ENCODE data around the gene MARK4. TPM values are rescaled to one million over a fixed set of nuclear protein-coding genes. Genes with fewer than 3 reads are reported as not detected.

Gene MARK4
- total and polyA plus RNA-seq, 8 donors = 8.8 to 120 (median 18.4) TPM

GRCh38 chr19:45336696-45337251, 85.7 kb downstream of the MARK4 start:
- intact Hi-C loops (cut with DNase I; ENCODE audit: low total_unique reads) = no loop called here
- Histone ChIP-seq H3K36me3 (no peaks in the 10 kb centered on the region), H3K27me3 (peaks cover 0 to 45% (median 14%) of the 10 kb centered on the region in 3 donors), H3K4me3 (no peak overlapping the region), H3K4me1 (peaks cover 10 to 18% (median 14%) of the 10 kb centered on the region in 4 donors), H3K9me3 (no peaks in the 10 kb centered on the region), H3K27ac (no peak overlapping the region)
- TF ChIP-seq CTCF (IDR thresholded peaks at IDR 0.05) = no peak
- no peak for TF ChIP-seq POLR2A (IDR thresholded peaks at IDR 0.05)
- no peak for TF ChIP-seq POLR2AphosphoS5 (IDR thresholded peaks at IDR 0.05)
- TF ChIP-seq EP300 (IDR thresholded peaks at IDR 0.05) = no peak
- WGBS, 5 donors = 53 to 63% (median 59%) methylated on average over 11 of the region's 11 CpGs
- DNase-seq = no peak

- DNase-seq = no peak
- Histone ChIP-seq H3K4me1 (peaks cover 10 to 18% (median 14%) of the 10 kb centered on the region in 4 donors), H3K4me3 (no peak overlapping the region), H3K27me3 (peaks cover 0 to 63% (median 15%) of the 10 kb centered on the region in 3 donors), H3K27ac (no peak overlapping the region), H3K36me3 (no peaks in the 10 kb centered on the region), H3K9me3 (no peaks in the 10 kb centered on the region)
- WGBS, 5 donors = 68 to 85% (median 74%) methylated on average over 6 of the region's 6 CpGs
- TF ChIP-seq POLR2A (IDR thresholded peaks at IDR 0.05) = no peak
- TF ChIP-seq POLR2AphosphoS5 (IDR thresholded peaks at IDR 0.05) = no peak
- no peak for TF ChIP-seq EP300 (IDR thresholded peaks at IDR 0.05)
- TF ChIP-seq CTCF (IDR thresholded peaks at IDR 0.05) = no peak
- intact Hi-C loops (cut with DNase I; ENCODE audit: low total_unique reads) = no loop called here
Measured at GRCh38 chr19:45339629-45340028, 88.6 kb downstream of the MARK4 start.

GRCh38 chr19:45340232-45340898, 89.3 kb downstream of the MARK4 start, which contains the start of gene KLC3:
Gene KLC3 (plus strand): TSS chr19:45340750. CDS start chr19:45345542, 4,792 bp downstream.
- intact Hi-C loops (cut with DNase I; ENCODE audit: low total_unique reads) = no loop called here
- Histone ChIP-seq H3K27me3 (peaks cover 0 to 70% (median 20%) of the 10 kb centered on the region in 3 donors), H3K36me3 (no peaks in the 10 kb centered on the region), H3K27ac (no peak within 1 kb of the TSS), H3K9me3 (no peaks in the 10 kb centered on the region), H3K4me3 (peak within 1 kb of the TSS; percentile 34 to 53 (median 40)), H3K4me1 (peaks cover 10 to 18% (median 14%) of the 10 kb centered on the region in 4 donors)
- peak; percentile 75 to 85 for DNase-seq
- 10 to 44% (median 13%) methylated on average over 10 to 50 of the region's 50 CpGs for WGBS, 5 donors
- TF ChIP-seq CTCF (IDR thresholded peaks at IDR 0.05) = no peak
- no peak for TF ChIP-seq POLR2AphosphoS5 (IDR thresholded peaks at IDR 0.05)
- TF ChIP-seq EP300 (IDR thresholded peaks at IDR 0.05) = no peak
- no peak for TF ChIP-seq POLR2A (IDR thresholded peaks at IDR 0.05)

GRCh38 chr19:45340899-45341453, 89.9 kb downstream of the MARK4 start:
- H3K36me3 ChIP-seq = no peaks in the 10 kb centered on the region
- DNase-seq = peak in 1 of 2 donors; percentile 51
- H3K4me3 ChIP-seq = peak overlapping the region; percentile 34 to 53 (median 40)
- 11 to 33% (median 12%) methylated on average over 11 to 25 of the region's 25 CpGs for WGBS, 5 donors
- peaks cover 10 to 18% (median 14%) of the 10 kb centered on the region in 4 donors for H3K4me1 ChIP-seq
- H3K9me3 ChIP-seq = no peaks in the 10 kb centered on the region
- intact Hi-C loops (cut with DNase I; ENCODE audit: low total_unique reads) = no loop called here
- peaks cover 0 to 75% (median 26%) of the 10 kb centered on the region in 3 donors for H3K27me3 ChIP-seq
- H3K27ac ChIP-seq = no peak overlapping the region
- no peak for TF ChIP-seq CTCF (IDR thresholded peaks at IDR 0.05)
- TF ChIP-seq POLR2A (IDR thresholded peaks at IDR 0.05) = no peak
- TF ChIP-seq POLR2AphosphoS5 (IDR thresholded peaks at IDR 0.05) = no peak
- TF ChIP-seq EP300 (IDR thresholded peaks at IDR 0.05) = no peak
